HG02943 (cell line): ENCODE measurements around the gene MAEL.

Source experiments
- ATAC-seq: cut with Tn5 transposase; IDR thresholded peaks from one replicate; pipeline ENCODE4 v1.9.1; 2021; ENCODE audit warnings: mild to moderate bottlenecking, low read depth, moderate library complexity; ENCODE audit not compliant: unreplicated experiment

Gene MAEL

DNA sequence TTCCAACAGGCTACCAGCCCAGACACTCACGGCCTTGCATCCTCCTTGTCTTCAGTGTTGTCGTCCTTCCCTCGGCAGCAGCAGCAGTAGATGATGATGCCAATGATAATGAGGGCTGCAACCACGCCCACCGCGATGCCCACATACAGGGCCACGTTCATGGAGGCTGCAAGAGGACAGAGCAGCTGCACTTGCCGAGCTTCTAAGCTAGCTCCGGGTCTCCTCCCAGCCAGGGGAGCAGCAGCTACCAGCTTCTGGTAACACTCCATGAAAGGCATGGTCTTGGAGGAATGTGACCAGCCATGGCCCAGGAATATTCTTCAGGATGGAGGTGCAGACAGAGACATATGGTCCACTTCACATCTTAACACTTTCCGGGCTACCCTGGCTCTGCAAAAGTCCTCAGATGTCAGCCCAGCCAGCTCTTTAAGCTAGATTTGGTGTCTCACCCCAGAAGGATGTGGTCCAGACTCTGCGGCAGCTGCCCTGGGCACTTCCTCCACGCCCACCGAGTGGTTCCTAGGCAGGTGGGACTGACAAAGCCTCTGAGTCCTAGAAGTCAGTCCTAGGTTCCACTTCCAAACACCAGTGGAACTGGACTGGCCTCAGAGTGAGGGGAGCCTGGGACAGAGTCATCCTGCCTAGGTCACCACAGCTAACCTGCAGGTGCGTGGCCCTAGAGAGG, 66.0 kb downstream of the MAEL start:
- ATAC-seq = no peak

DNA sequence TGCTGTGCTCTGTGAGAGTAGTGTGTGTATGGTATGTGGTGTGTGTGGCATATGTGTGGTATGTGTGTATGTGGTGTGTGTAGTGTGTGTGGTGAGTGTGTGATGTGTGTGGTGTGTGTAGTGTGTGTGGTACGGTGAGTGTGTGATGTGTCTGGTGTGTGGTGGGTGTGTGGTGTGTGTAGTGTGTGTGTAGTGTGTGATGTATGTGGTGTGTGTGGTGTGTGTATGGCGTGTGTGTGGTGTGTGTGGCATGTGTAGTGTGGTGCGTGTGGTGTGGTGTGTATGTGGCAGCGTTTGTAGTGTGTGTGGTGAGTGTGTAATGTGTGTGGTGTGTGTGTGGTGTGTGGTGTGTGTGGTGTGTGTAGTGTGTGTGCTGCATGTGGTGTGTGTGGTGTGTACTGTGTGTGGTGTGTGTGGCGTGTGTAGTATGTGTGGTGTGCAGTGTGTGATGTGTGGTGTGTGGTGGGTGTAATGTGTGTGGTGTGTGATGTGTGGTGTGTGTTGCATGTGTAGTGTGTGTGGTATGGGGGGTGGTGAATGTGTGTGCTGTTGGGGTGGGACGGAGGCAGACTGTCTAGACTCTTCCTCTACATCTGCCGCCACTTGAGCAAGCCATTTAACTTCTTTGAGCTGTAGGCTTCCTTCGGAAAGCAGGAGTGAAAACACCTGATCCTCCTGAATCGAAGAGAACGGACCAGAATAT, 67.6 kb downstream of the MAEL start:
- ATAC-seq = no peak

DNA sequence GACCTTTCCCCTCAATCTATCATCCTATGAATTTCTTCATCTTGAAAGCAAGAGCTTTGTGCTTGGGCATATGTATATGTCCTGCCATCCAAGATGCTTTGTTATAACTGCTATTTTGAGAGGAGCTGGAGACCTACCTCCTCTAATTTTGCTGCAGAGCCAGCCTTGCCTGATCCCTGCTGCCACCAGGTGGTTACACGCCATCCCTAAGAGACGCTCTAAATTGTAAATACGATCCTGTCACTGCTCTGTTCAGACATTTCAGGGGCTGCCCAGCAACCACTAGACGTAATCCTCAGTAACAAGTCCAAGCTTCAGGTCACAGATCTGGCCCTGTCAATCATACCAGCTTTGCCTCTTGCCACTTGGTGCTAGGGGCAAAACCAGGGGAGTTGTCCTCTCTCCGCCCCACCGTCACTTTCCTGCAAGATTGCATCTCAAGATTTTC, 68.2 kb downstream of the MAEL start:
- no peak for ATAC-seq

DNA sequence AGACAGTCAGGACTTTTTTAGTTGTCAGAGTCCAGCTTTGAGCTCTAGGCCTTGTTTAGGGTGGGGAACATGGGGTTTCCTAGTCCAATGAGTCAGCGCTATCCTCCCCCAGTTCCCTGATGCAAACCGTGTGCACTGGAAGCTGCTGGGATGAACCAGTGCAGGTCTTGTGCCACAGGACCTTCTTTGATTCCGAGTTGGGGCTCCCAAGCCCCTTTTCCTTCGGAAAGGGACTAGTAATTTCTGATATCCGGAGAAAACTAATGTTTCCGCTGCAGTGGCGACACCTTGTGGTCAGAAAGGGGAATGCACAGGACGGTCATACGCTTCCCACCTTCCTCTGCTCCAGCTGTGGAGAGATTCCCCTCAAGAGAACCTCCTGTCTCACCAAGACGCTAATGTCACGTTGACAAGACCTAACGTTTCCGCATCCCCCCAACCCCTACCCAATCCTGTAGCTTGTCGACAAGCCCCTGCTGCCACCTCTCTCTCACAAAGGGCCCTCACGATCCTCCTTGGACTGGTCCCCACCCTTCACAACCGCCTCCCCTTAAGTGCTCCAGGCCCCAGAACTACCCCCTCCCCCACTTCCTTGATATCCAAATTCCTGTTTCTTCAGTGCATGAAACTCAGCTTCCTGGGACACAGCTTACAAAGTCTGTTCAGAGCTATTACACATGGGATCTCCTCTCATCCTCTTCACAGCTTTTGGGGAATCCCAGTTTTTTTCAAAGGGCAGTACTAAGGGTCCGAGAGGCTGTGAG, 70.1 kb downstream of the MAEL start:
- no peak for ATAC-seq

GRCh38 chr1:167059809-167060107, 70.7 kb downstream of the MAEL start:
- ATAC-seq = no peak

DNA sequence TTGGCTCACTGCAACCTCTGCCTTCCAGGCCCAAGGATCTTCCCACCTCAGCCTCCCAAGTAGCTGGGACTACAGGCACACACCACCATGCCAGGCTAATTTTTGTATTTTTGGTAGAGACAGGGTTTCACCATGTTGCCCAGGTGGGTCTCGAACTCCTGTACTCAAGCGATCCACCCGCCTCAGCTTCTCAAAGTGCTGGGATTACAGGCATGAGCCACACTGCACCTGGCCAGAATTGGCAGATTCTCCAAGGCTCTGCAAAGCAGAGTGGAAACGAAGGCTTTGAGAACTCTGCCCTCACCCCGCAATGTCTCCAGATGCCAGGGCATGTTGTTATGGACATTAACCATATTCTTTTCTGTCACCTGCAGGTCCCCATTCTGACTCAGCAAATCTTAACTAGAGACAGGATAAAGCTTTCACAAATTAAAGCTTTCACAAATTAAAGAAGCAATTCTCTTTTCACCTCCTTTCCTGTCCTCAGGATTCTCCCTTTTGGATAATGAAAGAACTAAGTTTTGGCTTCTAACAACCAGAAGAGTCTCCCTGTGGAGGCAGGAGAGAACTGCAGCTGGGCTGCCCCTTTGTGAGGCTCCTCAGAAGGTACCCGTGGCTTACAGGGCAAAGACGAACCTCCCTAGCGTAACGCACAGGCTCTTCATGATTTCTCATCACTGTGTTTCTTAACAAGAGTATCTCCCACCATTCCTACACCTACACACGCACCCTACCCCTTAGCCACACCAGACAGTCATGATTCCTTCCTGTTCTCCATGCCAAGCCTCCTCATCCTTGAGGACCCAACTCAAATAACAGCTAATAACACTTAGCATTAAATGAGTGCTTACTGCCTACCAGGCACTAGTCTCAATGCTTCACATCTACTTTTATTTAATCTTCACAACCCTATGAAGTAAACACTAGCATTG, 71.3 kb downstream of the MAEL start:
- ATAC-seq = no peak

- no peak for ATAC-seq
Measured at GRCh38 chr1:167061073-167061464, 72.0 kb downstream of the MAEL start.

DNA sequence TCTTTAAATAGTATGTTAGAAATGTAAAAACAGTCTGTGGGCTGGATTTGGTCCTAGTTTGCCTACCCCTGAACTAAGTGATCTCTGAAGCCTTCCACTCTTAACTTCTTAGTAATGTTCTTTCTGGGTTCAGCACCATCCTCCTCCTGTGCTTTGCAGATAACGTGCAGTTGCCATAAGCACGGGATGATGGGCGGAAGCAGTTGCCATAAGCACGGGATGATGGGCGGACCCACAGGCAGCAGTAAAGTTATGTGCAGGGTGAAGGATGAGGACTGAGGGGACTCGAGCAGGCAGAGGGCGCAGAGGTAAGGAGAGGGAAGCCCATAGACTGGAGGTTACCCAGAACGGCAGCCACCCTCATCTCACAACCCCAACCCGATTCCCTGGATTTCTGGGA, 75.5 kb downstream of the MAEL start:
- no peak for ATAC-seq

GRCh38 chr1:167065471-167065870, 76.4 kb downstream of the MAEL start:
- ATAC-seq = no peak

GRCh38 chr1:167066333-167067122, 77.4 kb downstream of the MAEL start:
- ATAC-seq = no peak

DNA sequence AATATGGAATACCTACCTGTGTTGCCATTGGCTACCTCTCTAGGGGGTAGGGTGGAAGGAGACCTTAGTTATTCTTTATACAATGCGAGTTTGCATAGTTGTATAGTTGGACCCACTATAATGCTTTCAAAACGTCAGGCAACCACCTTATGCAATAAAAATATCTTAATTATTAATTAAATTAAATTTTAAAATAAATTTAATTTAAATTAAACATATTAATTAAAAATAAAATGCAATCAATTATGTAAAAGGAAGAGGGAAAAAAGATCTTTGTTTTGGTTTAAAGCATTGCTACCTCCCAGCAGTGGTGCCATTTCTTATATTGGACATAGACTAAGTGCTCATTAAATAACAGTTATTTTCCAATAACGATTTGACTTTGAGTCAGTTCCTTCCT, 78.8 kb downstream of the MAEL start:
- no peak for ATAC-seq

DNA sequence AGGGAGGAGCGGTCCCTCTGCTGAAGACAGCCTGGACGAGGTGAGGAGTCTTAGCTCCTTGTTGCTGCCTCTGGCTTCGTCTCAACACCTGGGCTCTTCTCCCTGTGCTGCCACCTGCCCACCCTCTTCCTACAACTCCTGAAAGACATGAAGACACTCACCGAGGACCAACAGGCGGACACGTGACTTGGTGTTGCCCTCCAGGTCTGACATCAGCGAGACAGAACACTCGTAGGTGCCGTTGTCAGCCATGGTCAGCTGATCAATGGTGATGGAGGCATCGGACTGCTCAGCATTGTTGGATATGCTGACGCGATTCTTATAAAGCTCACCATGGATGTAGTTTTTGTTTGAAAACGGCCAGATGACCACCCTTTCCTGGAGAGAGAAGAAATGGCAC, 79.7 kb downstream of the MAEL start:
- no peak for ATAC-seq

DNA sequence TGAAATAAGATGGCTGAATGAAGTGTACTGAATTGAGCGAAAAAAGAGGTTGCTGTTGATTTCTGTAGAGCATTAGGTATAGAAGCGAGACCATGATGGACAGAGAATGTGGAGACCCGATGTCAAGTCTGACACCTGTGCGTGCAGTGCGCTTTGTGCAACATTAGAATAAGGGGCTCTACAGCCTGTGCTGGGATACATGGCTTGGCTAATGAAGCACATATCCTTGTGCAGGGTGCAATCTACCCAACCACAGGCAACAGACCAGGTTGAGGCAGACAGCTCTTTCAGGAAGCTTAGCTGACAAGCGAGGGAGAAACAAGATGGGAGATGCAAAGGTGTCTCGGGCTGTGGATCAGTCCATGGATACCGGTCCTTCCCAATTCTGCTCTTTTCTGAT, 82.2 kb downstream of the MAEL start:
- ATAC-seq = no peak
